NOMO-1 treated with DMSO at 0.1 percent for 48 hours (cell line): ENCODE measurements around the gene SPN.
"Not testable (repeated sequence)": the region's sequence is repeated elsewhere in the genome, so short reads cannot be mapped to it uniquely, and the experiment has no call there.

Source experiments
- DNase-seq: peaks from one replicate; lab custom pipeline; 2025; ENCODE audit not compliant: unreplicated experiment; lab: John Stamatoyannopoulos, UW

The SPN gene

GRCh38 chr16:29645694-29646187 is 17.3 kb upstream of the SPN start:
- peak; percentile 73 for DNase-seq

GRCh38 chr16:29646947-29647346 is 16.1 kb upstream of the SPN start:
- DNase-seq, result no peak

DNA sequence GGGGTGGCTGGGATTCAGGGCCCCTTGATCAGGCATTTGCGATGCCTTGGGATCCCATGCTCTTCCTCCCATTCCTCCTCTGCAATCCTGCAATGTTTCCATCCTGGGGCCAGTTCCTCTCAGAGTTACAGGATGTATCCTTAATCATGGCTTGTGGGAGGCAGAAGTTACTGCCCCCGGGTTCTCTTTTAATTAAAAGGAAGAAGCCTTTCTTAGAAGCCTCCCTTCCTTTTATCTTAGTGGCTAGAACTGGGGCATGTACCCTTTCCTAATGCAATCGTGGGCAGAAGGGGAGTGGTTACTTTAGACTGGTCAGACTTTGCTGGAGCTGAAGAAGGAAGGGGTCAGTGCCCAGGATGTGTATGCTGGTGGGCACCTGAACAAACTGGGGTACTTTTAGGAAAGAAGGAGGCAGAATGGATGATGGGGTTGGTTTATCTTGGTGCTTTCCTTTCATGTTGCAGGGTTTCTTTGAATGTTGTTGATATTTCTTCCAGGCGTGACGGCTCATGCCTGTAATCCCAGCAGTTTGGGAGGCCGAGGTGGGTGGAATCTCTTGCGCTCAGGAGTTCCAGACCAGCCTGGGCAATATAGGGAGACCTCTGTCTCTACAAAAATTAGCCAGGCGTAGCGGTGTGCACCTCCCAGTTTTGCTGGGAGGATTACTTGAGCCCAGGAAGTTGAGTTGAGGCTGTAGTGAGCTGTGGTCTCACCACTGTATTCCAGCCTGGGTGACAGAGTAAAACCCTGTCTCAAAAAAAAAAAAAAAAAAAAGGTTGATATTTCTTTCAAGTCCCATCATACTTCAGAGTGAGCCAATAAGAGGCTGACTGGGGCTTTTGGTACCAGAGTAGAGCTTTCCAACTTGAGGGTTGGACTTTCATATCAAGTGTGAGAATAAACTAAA is 13.2 kb upstream of the SPN start:
- DNase-seq, result peak; percentile 29

DNA sequence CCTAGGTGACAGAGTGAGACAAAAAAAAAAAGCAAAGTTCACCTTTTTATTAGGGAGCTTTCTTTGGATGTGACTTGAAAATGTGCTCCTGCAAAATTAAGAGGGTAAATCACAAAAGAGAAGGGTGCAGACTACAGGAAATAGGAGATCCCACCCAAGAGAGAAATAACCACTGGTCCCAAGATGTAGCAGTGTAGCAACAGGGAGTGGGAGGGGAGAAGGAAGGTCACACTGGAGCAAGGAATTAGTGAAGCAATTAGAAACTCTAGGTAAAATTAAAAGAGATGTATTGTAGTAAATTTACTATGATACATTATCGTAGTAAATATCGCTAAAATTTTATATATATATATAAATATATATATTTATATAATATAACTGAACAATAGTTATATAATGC is 12.3 kb upstream of the SPN start:
- no peak for DNase-seq

- no peak for DNase-seq
Observed at GRCh38 chr16:29651774-29652349, 11.2 kb upstream of the SPN start.

DNA sequence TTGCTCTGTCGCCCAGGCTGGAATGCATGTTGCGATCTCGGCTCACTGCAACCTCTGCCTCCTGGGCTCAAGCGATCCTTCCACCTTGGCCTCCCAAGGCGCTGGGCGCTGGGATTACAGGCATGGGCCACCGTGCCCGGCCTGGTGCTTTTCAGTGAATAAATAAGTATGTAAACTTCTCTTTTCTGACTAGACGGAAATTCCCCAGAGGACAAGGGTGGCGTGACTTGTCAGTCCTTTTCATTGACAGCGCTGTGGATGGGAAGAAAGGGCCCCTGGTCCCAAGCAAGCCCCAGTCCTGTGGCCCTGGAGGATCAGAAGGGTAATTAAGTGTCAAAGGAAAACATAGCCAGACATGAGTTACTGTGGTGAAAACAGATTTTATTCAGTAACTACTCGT is 9.6 kb upstream of the SPN start:
- peak; percentile 35 for DNase-seq

GRCh38 chr16:29653890-29654289 is 9.2 kb upstream of the SPN start:
- DNase-seq, result not testable (repeated sequence)

GRCh38 chr16:29656688-29657523 is 6.1 kb upstream of the SPN start:
- DNase-seq, result no peak

GRCh38 chr16:29658705-29659104 is 4.3 kb upstream of the SPN start:
- no peak for DNase-seq

DNA sequence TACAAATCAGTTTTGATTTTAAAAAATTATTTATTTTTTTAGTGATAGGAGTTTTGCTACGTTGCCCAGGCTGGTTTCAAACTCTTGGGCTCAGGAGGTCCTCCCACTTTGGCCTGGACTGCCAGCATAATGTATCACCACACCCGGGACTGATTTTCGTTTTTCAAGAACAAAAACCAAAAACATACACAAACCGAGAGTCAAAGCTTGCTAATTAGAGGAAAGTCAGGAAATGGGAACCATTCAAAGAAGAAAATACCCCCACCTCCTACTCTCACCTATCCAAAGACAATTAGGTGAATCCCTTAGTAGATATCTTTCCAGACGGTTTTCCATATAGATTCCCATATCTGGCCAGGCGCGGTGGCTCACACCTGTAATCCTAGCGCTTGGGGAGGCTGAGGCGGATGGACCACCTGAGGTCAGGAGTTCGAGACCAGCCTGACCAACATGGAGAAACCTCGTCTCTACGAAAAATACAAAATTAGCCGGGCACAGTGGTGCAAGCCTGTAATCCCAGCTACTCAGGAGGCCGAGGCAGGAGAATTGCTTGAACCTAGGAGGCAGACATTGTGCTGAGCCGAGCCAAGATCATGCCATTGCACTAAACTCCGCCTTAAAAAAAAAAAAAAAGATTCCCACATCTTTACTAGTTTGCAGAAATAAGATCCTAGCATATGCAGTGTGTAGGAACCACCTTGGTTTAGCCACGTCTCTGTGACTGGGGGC is 883 bp upstream of the SPN start:
- no peak for DNase-seq

GRCh38 chr16:29662729-29663015 is 375 bp upstream of the SPN start:
- no peak for DNase-seq

- DNase-seq, result no peak
Observed at GRCh38 chr16:29663807-29664090, 702 bp downstream of the SPN start.

- DNase-seq, result peak; percentile 26
Observed at GRCh38 chr16:29664091-29664921, 1.3 kb downstream of the SPN start.

DNA sequence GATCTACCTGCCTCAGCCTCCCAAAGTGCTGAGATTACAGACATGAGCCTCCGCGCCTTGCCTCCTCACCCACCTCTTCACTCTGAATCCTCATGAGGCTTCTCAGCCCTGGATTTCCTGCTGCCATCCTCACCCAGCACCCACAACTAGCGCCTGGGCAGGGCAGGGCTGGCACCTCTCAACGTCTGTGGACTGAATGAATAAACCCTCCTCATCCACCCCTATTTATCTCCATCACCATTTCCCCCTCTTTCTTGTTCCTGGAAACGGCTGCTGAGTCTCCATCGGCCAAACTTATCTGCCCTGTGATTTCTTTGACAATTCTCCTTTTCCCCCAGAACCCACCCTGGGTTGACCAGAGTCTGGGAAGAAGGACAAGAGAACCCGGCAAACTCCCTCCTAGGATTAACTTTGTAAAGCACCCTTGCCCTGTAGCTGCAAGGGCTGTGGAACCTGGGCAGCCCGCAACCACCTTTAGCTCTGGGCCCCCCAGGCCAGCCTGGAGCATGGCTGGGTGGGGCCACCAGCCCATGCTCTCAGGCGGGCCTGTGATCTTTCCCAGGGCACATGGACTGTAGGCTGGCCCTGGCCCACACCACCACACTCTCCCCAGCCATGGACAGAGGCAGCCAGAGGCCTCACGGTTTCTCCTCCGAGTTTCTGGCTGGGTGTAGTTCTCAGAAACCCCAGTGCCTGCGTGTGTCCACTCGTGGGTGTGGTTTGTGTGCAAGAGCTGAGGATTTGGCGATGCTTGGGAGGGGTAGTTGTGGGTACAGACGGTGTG is 2.4 kb downstream of the SPN start:
- DNase-seq, result no peak

DNA sequence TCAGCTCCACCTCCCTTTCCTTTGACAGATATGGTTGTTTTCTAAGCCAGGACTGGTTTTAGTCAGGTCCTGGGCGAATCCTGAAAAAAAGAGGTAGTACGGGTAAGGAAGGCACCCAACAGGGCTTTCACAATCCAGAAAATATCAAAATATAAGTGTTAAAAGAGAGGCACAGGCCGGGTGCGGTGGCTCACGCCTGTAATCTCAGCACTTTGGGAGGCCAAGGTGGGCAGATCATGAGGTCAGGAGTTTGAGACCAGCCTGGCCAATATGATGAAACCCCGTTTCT is 4.2 kb downstream of the SPN start:
- not testable (repeated sequence) for DNase-seq

GRCh38 chr16:29667755-29668154 is 4.7 kb downstream of the SPN start:
- no peak for DNase-seq

GRCh38 chr16:29668267-29668666 is 5.2 kb downstream of the SPN start:
- DNase-seq, result no peak

- no peak for DNase-seq
Observed at GRCh38 chr16:29673501-29673900, 10.5 kb downstream of the SPN start.

DNA sequence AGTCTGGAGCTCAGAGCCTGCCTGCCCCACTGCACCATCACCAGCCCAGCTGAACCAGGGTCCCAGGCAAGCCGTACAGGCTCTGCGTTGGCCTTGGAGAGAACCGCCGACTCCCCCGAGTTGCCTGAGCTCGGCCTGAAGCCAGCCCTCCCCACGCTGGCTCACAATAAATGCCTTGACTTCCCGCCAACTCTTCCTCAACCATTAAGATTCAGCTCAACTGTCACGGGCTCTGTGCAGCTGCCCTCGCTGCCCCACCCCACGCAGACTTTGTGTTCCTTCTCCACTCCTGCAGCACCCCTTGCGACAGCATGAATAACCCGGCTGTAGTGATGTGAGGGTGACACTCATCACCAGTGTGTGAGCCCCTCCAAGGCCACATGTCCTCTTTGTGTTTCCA is 11.1 kb downstream of the SPN start:
- no peak for DNase-seq
